ENCODE measurements around the gene SLC66A2. TPM values are rescaled to one million over a fixed set of nuclear protein-coding genes. Genes with fewer than 3 reads are reported as not detected.
A peak's percentile ranks its signal among the peaks of the same experiment; 100 is the strongest.

Gene SLC66A2
- total and polyA plus RNA-seq, 8 donors: 18.1 to 148 (median 24.4) TPM

GRCh38 chr18:79921984-79922965, 29.2 kb downstream of the SLC66A2 start:
- intact Hi-C loops (cut with DNase I; ENCODE audit: low total_unique reads): no loop called here
- WGBS, 5 donors: 95 to 97% (median 96%) methylated on average over 22 to 24 of the region's 24 CpGs

GRCh38 chr18:79919089-79919488, 32.4 kb downstream of the SLC66A2 start:
- WGBS, 5 donors: 94 to 99% (median 96%) methylated on average over 9 to 19 of the region's 19 CpGs
- intact Hi-C loops (cut with DNase I; ENCODE audit: low total_unique reads): no loop called here
- Histone ChIP-seq H3K36me3 (peaks cover 22 to 68% (median 62%) of the 10 kb centered on the region in 4 donors), H3K4me1 (no peaks in the 10 kb centered on the region), H3K4me3 (no peak overlapping the region), H3K27ac (no peak overlapping the region), H3K9me3 (no peaks in the 10 kb centered on the region), H3K27me3 (no peaks in the 10 kb centered on the region)
- TF ChIP-seq POLR2AphosphoS5 (IDR thresholded peaks at IDR 0.05) (no peak), CTCF (IDR thresholded peaks at IDR 0.05) (no peak), EP300 (IDR thresholded peaks at IDR 0.05) (no peak), POLR2A (IDR thresholded peaks at IDR 0.05) (no peak)
- peak in 1 of 2 donors; percentile 25 for DNase-seq

More at GRCh38 chr18:79921984-79922965, 29.2 kb downstream of the SLC66A2 start:
- Histone ChIP-seq H3K4me1 (peaks cover 0 to 9% (median 0%) of the 10 kb centered on the region in 4 donors), H3K4me3 (no peak overlapping the region), H3K27me3 (no peaks in the 10 kb centered on the region), H3K27ac (no peak overlapping the region), H3K9me3 (no peaks in the 10 kb centered on the region), H3K36me3 (peaks cover 16 to 60% (median 51%) of the 10 kb centered on the region in 4 donors)
- peak in 1 of 2 donors; percentile 11 for DNase-seq
- no peak for TF ChIP-seq EP300 (IDR thresholded peaks at IDR 0.05)
- no peak for TF ChIP-seq POLR2AphosphoS5 (IDR thresholded peaks at IDR 0.05)
- TF ChIP-seq CTCF (IDR thresholded peaks at IDR 0.05): no peak
- no peak for TF ChIP-seq POLR2A (IDR thresholded peaks at IDR 0.05)

GRCh38 chr18:79918615-79919011, 32.8 kb downstream of the SLC66A2 start:
- Histone ChIP-seq H3K27me3 (no peaks in the 10 kb centered on the region), H3K27ac (no peak overlapping the region), H3K4me1 (no peaks in the 10 kb centered on the region), H3K4me3 (no peak overlapping the region), H3K9me3 (no peaks in the 10 kb centered on the region), H3K36me3 (peaks cover 19 to 68% (median 62%) of the 10 kb centered on the region in 4 donors)
- TF ChIP-seq POLR2AphosphoS5 (IDR thresholded peaks at IDR 0.05): no peak
- TF ChIP-seq EP300 (IDR thresholded peaks at IDR 0.05): no peak
- no peak for TF ChIP-seq POLR2A (IDR thresholded peaks at IDR 0.05)
- no peak for TF ChIP-seq CTCF (IDR thresholded peaks at IDR 0.05)
- intact Hi-C loops (cut with DNase I; ENCODE audit: low total_unique reads): no loop called here
- 89 to 98% (median 96%) methylated on average over 14 to 20 of the region's 20 CpGs for WGBS, 5 donors
- DNase-seq: peak in 1 of 2 donors; percentile 20

- 93 to 99% (median 97%) methylated on average over 13 to 25 of the region's 25 CpGs for WGBS, 5 donors
- H3K9me3 ChIP-seq: no peaks in the 10 kb centered on the region
- no peak for DNase-seq
- TF ChIP-seq EP300 (IDR thresholded peaks at IDR 0.05): no peak
- TF ChIP-seq POLR2AphosphoS5 (IDR thresholded peaks at IDR 0.05): no peak
- TF ChIP-seq POLR2A (IDR thresholded peaks at IDR 0.05): no peak
- TF ChIP-seq CTCF (IDR thresholded peaks at IDR 0.05): no peak
- no peak overlapping the region for H3K27ac ChIP-seq
- H3K4me3 ChIP-seq: no peak overlapping the region
- no peaks in the 10 kb centered on the region for H3K27me3 ChIP-seq
- no peaks in the 10 kb centered on the region for H3K4me1 ChIP-seq
- intact Hi-C loops (cut with DNase I; ENCODE audit: low total_unique reads): no loop called here
- peaks cover 18 to 69% (median 63%) of the 10 kb centered on the region in 4 donors for H3K36me3 ChIP-seq
These were observed 33.4 kb downstream of the SLC66A2 start for GRCh38 chr18:79917853-79918614.

Data from stomach (tissue), 9 donors.